HepG2 (cell line): Measurements from ENCODE around the gene ZNF638. TPM values are rescaled to one million over a fixed set of nuclear protein-coding genes. Genes with fewer than 3 reads are reported as not detected.

Source experiments
- AKNA ChIP-seq: sonication (generic); formaldehyde crosslinking; IDR thresholded peaks from 2 replicates; pipeline ENCODE4 v1.4.0; 2020; ENCODE audit warnings: missing genetic modification reagents, borderline replicate concordance
- BRD4 ChIP-seq: sonication (generic); formaldehyde crosslinking; IDR thresholded peaks from 2 replicates; pipeline ENCODE4 v1.4.0; 2020; ENCODE audit warnings: missing genetic modification reagents
- EEA1 ChIP-seq: sonication (generic); formaldehyde crosslinking; IDR thresholded peaks from 2 replicates; pipeline ENCODE4 v1.5.1; 2020; ENCODE audit warnings: mild to moderate bottlenecking, missing genetic modification reagents, borderline replicate concordance
- MAFK ChIP-seq, 2 experiments: IDR thresholded peaks in 1 of 2; conservative IDR thresholded peaks in 1 of 2; 2 replicates each; pipeline ENCODE4 v1.6.1; 2011; ENCODE audit warnings: improper control_type of control experiment in 2 of 2, low read length in 2 of 2
- PHF21A ChIP-seq: sonication (generic); formaldehyde crosslinking; IDR thresholded peaks from 2 replicates; pipeline ENCODE4 v1.5.0; 2020; ENCODE audit warnings: mild to moderate bottlenecking, missing genetic modification reagents
- REPIN1 ChIP-seq: sonication (generic); formaldehyde crosslinking; IDR thresholded peaks from 2 replicates; pipeline ENCODE4 v1.8.0; 2022; ENCODE audit warnings: missing genetic modification reagents, low read depth, mild to moderate bottlenecking, borderline replicate concordance
- TCF12 ChIP-seq, 2 experiments: fragments of 450-650 bp in 1 of 2; sonication (generic) in 1 of 2; formaldehyde crosslinking in 1 of 2; IDR thresholded peaks; 2 replicates each; pipeline versions ENCODE4 v1.6.1 to v1.8.0; 2017 to 2022; ENCODE audit warnings: antibody characterized with exemption in 1 of 2, mild to moderate bottlenecking in 1 of 2, missing genetic modification reagents in 1 of 2, moderate library complexity in 1 of 2
- ZBTB1 ChIP-seq: sonication (generic); formaldehyde crosslinking; IDR thresholded peaks from 2 replicates; pipeline ENCODE4 v1.4.0; 2020; ENCODE audit warnings: missing genetic modification reagents, borderline replicate concordance
- ZFP91 ChIP-seq: sonication (generic); formaldehyde crosslinking; IDR thresholded peaks from 2 replicates; pipeline ENCODE4 v1.9.0; 2022; ENCODE audit warnings: missing genetic modification reagents, mild to moderate bottlenecking, borderline replicate concordance
- ZNF780A ChIP-seq: sonication (generic); formaldehyde crosslinking; IDR thresholded peaks from 2 replicates; pipeline ENCODE4 v1.8.0; 2022; ENCODE audit warnings: mild to moderate bottlenecking, missing genetic modification reagents, moderate library complexity
- polyA plus RNA-seq, 8 experiments: library from polyadenylated mRNA; depleted of rRNA in 3 of 8; stranded (reverse) in 7 of 8; unstranded in 1 of 8; fragments of >200 nt; fragmentation: Illumina TruSeq in 4 of 8; extraction: Trizol in 4 of 8; gene quantifications; 2 replicates each; pipeline versions ENCODE4 v1.2.1 to v1.2.3, GENCODE V29; 2011 to 2016; ENCODE audit warnings: low read depth in 4 of 8, missing spikeins in 1 of 8, mixed read lengths in 1 of 8; ENCODE audit not compliant: insufficient read depth in 1 of 8
- total RNA-seq, 5 experiments: library from RNA; depleted of rRNA; stranded (reverse); fragments of >200 nt; fragmentation: Illumina TruSeq; extraction: Trizol; gene quantifications; 2 replicates each; pipeline ENCODE4 v1.2.3, GENCODE V29; 2016; ENCODE audit warnings: low read depth in 1 of 5

The ZNF638 gene
- total and polyA plus RNA-seq, 2 of the 13 experiments (the other 11 are each of a cell fraction or from before 2014, with no cell fraction given): 92.7 to 144 TPM

- no peak for TF ChIP-seq ZNF780A (CRISPR knock-in tag)
- TF ChIP-seq AKNA: no peak
- TF ChIP-seq ZFP91 (CRISPR knock-in tag): no peak
- TF ChIP-seq EEA1: no peak
- TF ChIP-seq TCF12 (IDR thresholded peaks at IDR 0.05): no peak
- TF ChIP-seq TCF12 (CRISPR knock-in tag; IDR thresholded peaks at IDR 0.05): no peak
- TF ChIP-seq PHF21A: no peak
- no peak for TF ChIP-seq REPIN1 (CRISPR knock-in tag)
- no peak for TF ChIP-seq ZBTB1 (CRISPR knock-in tag)
- no peak for TF ChIP-seq MAFK (conservative IDR thresholded peaks at IDR 0.05 in 1 of 2, IDR thresholded peaks at IDR 0.05 in 1 of 2; ENCODE audit: low read length in 2 of 2)
- TF ChIP-seq BRD4: no peak
Observed at GRCh38 chr2:71462641-71463341, 131.2 kb downstream of the ZNF638 start (continued).
